Astrocyte of the hippocampus (primary cell): ENCODE results near the gene BMP6.
A peak's percentile ranks its signal among the peaks of the same experiment; 100 is the strongest.

Experiments used
- DNase-seq: peaks from one replicate; pipeline ENCODE4 v3.0.0; 2011; ENCODE audit warnings: low read depth, low spot score

BMP6 gene

GRCh38 chr6:7719364-7719850 is 6.5 kb upstream of the BMP6 start:
- no peak for DNase-seq

- DNase-seq = no peak
Observed at GRCh38 chr6:7720346-7720745, 5.6 kb upstream of the BMP6 start.

- DNase-seq = peak; percentile 40
Observed at GRCh38 chr6:7721649-7722048, 4.2 kb upstream of the BMP6 start.

DNA sequence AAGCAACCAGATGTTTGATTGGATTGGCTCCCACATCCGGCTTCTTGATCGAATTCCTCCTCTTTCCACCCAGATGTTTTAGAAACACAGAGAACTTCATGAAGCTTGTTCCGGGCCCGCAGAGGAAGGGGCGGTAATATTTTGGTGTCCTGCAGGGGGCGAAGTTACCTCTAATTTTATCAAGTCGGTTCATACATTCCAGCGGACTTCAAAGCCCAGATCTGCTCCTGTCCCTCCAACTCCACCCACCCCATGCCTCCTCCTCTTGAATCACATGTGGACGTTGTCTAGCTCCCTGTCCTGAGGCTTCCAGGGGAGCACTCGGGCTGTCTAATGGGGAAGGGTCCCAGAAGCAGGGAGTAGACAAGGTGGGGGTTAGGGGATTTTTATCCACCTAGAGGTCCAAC is 2.9 kb upstream of the BMP6 start:
- peak; percentile 90 for DNase-seq

DNA sequence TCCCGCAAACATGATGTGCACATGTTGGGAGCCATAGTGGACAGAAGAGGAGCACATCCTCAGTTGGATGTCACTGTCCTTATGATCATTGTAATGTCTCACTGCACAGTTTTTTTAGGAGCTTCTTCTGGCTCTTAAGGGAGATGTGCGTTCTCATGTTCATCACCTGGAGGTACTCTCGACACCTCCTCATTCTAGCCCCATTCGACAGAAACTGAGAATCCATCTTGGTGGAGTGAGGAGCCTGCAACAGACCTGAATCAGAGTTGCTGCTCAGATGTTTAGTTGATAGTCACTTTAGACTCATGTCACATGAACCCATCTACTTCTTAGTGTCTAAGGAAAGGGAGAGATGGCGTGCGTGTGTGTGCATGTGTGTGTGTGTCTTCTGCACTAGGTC is 2.3 kb upstream of the BMP6 start:
- DNase-seq = no peak

DNA sequence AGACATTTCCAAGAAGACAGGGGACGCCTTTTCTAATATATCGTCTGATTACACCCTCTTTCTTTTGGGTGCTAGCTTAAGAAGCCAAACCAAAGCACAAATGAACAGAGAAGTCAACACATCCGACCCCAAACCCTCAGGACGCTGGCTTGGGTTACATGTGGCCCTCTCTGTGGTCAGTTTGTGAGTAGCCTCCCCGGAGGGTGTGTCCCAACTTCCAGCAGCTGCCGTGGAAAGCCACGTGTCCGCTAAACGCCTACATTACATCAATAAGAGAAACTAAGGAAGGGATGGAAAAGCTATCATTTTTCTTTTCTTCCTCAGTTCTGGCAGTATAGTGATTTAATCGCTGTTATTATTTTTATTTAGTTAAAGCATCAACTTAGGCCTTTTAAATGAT is 487 bp upstream of the BMP6 start:
- no peak for DNase-seq

GRCh38 chr6:7726416-7727085 is 652 bp downstream of the BMP6 start:
- DNase-seq = peak; percentile 57

GRCh38 chr6:7727086-7727945 is 1.4 kb downstream of the BMP6 start:
- DNase-seq = peak; percentile 68

GRCh38 chr6:7727946-7728854 is 2.3 kb downstream of the BMP6 start:
- peak; percentile 70 for DNase-seq

- peak; percentile 65 for DNase-seq
Observed at GRCh38 chr6:7728855-7729590, 3.1 kb downstream of the BMP6 start.

DNA sequence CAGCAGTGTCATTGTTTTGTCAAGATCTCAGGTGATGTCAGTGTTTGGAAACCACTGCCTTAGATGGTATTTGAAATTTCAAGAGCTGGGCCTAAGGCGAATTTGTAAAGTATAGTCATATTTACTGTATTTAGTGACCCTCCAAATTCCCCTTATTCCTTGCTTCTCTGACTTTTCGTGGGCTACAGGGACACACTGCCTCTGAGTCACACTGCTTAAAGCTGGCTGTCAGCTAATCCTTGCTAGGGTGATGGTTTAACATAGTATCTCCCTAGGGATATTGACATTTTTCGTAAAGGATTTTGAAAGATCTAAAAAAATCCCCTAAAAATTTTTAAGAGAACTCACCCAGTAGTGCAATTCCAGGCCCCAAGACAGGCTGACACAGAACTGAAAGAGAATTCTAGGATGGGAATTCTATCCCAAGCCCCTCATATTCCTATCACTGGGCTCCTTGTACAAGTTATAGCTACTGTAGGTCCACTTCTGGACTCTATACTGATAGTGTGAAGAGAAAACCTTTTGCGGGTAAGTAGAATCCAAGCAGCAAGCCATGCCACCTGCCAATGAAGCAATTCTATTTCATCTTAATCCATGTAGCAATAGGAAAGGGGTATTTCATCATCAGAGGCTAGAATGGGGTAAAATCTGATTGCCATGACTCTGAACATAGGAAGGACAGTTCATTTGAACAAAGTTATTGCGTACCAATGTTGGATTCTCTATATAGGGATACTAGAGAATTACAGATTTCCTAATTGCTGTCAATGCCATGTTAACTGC is 4.3 kb downstream of the BMP6 start:
- peak; percentile 18 for DNase-seq

GRCh38 chr6:7730784-7731227 is 4.9 kb downstream of the BMP6 start:
- peak; percentile 84 for DNase-seq

DNA sequence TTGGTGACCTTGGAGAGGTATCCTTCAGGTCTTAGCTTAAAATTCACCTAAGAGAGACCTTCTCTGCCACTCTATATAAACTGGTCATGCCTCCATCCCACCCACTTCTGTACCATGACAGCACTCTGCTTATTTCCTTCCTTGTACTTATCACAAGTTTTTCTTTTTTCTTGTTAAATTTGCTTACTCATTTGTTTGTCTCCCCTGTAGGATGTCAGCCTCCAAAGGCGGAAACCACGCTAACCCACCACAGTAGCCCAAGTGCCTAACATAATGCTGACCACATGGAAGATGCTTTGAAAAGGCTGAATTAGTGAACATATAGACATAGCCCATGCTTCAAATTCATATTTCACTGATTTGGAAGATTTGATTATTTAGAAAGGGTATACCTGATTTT is 5.4 kb downstream of the BMP6 start:
- no peak for DNase-seq

DNA sequence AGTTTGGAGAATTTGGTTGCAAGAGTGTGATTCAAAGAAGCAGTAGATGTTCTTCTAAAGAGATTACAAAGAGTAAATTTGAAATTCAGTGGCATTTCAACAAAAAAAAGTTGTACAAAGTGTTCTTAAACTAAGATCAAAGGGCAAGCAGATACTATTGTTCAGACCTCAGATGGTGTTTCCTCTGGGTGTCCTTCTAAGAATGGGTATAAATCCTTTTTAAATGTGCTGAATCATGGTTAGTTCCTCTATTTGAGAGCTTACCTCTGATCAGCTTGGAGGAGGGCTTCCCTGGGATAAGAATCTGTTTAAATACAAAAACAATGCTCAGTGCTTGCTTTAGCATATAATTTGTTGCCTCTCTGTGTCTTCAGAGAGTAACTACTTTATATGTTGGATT is 6.3 kb downstream of the BMP6 start:
- DNase-seq = no peak

- no peak for DNase-seq
Observed at GRCh38 chr6:7734707-7735383, 8.9 kb downstream of the BMP6 start.

DNA sequence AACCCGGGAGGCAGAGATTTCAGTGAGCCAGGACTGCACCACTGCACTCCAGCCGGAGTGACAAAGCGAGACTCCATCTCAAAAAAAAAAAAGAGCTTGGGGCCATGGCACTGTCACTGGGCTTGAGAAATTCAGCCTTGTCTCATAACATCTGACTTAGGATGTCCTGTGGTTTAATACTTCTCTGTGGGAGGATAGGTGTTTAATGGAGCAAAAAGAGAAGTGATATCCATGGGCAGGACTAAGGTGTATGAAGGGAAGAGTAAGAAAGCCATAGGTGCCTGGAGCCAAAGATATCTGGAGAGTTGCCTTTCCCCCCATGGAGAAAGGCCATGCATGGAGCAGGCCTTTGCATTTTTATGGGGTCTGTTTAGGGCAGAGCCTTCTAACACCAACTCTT is 11.2 kb downstream of the BMP6 start:
- no peak for DNase-seq

DNA sequence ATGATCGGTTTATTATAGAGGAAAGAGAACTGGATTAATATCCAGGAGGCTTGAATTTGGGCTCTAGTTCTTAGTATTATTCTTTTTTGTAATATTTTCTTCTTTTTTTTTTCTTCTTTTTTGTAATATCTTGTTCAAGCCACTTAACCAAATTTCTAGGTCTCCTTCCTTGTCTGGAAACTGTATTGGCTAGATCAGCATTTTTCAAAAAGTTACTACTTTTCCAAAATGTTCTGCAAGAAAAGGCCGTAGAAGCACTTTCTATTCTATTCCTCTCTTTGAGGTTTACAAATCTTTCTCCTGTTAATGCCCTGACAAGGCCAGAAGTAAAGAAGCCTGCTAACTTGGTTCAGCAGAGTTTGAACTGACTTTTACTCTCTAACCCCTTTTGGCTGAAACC is 12.0 kb downstream of the BMP6 start:
- no peak for DNase-seq

- DNase-seq = no peak
Observed at GRCh38 chr6:7742223-7742785, 16.4 kb downstream of the BMP6 start.

GRCh38 chr6:7745942-7746341 is 20.0 kb downstream of the BMP6 start:
- DNase-seq = no peak
